22Rv1 (cell line): ENCODE measurements around the gene TUBA3E.
"Not testable (repeated sequence)": the region's sequence is repeated elsewhere in the genome, so short reads cannot be mapped to it uniquely, and the experiment has no call there.

Experiments used
- H3K27ac ChIP-seq: fragments of 450-650 bp; 2 replicates; pipeline ENCODE4 v1.5.1; 2017
- ZFX ChIP-seq: fragments of 450-650 bp; IDR thresholded peaks from 2 replicates; pipeline ENCODE4 v1.6.1; 2017; ENCODE audit warnings: antibody characterized with exemption, borderline replicate concordance
- TF ChIP-seq, protein P1 (sequence below): fragments of 450-650 bp; IDR thresholded peaks from 2 replicates; pipeline ENCODE4 v1.5.1; 2017; ENCODE audit warnings: mild to moderate bottlenecking

TUBA3E gene

DNA sequence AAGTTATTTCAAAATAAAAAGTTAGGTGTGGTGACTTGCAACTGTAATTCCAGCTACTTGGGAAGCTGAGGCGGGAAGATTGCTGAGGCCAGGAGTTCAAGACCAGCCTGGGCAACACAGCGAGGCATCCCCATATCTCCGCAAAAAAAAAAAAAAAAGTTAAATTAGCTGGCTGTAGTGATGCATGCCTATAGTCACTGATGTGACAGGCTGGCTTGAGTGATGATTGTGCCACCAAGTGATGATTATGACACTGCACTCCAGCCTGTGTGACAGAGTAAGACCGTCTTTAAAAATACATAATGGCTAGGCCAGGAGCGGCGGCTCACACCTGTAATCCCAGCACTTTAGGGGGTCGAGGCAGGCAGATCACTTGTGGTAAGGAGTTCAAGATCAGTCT lies 28.3 kb downstream of the TUBA3E start:
- no peak overlapping the region for H3K27ac ChIP-seq
- TF ChIP-seq, protein P1, sequence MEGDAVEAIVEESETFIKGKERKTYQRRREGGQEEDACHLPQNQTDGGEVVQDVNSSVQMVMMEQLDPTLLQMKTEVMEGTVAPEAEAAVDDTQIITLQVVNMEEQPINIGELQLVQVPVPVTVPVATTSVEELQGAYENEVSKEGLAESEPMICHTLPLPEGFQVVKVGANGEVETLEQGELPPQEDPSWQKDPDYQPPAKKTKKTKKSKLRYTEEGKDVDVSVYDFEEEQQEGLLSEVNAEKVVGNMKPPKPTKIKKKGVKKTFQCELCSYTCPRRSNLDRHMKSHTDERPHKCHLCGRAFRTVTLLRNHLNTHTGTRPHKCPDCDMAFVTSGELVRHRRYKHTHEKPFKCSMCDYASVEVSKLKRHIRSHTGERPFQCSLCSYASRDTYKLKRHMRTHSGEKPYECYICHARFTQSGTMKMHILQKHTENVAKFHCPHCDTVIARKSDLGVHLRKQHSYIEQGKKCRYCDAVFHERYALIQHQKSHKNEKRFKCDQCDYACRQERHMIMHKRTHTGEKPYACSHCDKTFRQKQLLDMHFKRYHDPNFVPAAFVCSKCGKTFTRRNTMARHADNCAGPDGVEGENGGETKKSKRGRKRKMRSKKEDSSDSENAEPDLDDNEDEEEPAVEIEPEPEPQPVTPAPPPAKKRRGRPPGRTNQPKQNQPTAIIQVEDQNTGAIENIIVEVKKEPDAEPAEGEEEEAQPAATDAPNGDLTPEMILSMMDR, result no peak
- TF ChIP-seq ZFX, result no peak

GRCh38 chr2:130169163-130169562 lies 29.1 kb downstream of the TUBA3E start:
- H3K27ac ChIP-seq, result not testable (repeated sequence)

GRCh38 chr2:130166611-130167010 lies 31.6 kb downstream of the TUBA3E start:
- H3K27ac ChIP-seq, result not testable (repeated sequence)

- TF ChIP-seq, protein P1, result no peak
- TF ChIP-seq ZFX, result no peak
- no peak overlapping the region for H3K27ac ChIP-seq
These were observed 32.8 kb downstream of the TUBA3E start for GRCh38 chr2:130165293-130166016.

- no peak overlapping the region for H3K27ac ChIP-seq
- TF ChIP-seq, protein P1, result no peak
- no peak for TF ChIP-seq ZFX
These were observed 35.3 kb downstream of the TUBA3E start for GRCh38 chr2:130162968-130163367.

DNA sequence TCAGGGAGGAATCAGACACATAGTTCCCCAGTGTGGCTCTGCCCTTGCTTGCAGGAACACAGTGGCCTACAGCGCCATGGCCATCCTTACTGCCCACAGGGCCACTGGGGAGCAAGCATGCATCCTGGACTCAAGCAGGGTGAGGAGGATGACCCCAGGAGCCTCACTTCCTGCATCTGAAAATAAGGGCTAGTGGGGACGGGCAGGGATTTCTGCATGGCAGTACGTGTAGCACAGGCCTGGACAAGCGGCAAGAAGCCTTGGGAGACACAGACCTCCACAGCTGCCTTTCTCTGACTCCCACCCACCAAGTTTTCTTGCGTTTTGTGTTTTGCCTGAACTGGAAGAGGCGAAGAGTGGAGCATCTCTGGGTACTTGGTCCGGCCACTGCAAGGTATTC lies 35.8 kb downstream of the TUBA3E start:
- not testable (repeated sequence) for H3K27ac ChIP-seq

DNA sequence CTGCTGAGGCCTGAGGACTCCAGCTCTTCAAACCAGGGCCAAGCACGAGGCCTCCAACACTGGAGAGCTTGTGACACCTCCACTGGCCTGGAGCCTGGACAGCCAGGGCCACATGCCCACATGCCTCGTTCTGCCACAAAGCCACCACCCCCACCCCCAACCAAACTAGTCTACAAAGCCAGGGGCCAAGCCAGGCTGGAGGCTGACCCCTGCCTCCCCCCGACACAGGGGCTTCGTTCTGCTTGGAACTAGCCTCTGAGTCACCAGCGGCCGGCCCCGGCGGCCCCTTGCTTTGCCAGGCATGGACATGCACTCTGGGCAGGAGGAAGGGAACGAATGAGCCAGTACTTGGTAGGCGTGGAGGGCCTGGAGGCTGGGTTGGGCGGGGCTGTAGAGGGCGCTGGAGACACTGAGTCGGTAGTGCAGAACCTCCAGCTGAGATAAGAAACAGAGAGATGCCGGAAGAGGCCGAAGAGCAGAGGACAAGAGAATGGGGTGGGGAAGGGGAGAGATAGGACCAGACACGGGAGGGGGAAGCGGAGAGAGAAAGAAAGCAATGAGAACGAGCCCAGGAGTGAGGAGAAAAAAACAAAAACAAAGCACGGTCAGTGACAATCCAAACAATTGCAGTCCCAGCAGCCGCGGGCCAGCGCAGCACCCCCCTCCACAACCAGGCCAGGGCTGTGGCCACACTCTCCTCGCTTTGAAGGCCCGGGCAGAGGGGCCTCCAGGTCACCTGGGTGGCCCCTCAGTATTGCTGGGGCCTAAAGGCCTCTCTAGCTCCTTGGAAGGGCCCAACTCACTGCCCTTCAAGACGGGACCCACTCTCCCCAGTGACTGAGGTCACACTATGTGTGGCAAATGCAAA lies 37.2 kb downstream of the TUBA3E start:
- not testable (repeated sequence) for H3K27ac ChIP-seq

DNA sequence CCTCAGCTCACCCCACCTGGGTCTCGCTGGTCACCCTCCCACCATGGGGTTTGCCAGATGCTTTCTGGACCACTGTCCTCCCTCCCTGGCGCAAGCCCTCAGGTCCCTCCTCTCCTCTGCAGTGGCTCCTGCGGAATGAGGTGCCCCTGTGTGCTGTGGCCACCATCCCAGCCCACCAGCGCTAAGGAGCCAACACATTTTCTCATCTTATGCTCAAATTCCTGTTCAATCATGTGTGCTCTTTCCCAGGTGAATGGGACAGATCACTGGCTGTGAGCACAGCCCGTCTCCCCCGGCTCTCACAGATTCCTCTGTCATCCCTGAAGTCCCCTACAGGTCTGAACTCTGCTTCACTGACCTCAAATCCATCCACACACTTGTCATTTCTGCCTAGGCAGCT lies 38.1 kb downstream of the TUBA3E start:
- TF ChIP-seq, protein P1, result no peak
- no peak for TF ChIP-seq ZFX
- H3K27ac ChIP-seq, result no peak overlapping the region

DNA sequence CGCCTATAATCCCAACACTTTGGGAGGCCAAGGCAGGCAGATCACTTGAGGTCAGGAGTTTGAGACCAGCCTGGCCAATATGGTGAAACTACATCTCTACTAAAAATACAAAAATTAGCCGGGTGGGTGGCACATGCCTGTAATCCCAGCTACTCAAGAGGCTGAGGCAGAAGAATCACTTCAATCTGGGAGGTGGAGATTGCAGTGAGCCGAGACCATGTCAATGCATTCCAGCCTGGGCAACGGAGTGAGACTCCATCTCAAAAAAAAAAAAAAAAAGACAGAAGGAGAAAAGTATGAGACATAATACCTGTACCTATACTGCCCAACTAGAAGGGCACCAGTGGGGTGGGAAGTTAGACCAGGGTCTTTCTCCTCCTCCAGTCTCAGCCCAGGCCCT lies 38.9 kb downstream of the TUBA3E start:
- not testable (repeated sequence) for H3K27ac ChIP-seq

DNA sequence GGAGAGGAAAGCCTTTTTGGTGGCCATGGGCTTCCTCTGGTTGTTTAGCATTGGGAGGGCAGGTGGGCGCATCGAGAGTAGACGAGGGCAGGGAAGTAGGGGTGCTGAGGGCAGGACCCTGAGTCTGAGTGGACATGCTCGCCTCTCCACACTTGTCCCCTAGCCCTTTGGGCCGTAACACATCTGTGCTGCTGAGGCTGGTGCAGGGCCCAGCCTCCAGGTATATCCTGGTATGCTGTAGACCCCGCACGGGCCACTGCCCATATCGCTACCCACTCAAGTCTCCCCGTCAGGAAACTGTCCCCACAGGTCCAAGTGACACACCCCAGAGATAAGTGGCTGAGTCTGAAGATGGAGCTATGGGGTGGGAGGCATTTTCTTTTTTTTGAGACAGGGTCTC lies 39.6 kb downstream of the TUBA3E start:
- TF ChIP-seq, protein P1, result no peak
- TF ChIP-seq ZFX, result no peak
- no peak overlapping the region for H3K27ac ChIP-seq

GRCh38 chr2:130157825-130158514 lies 40.3 kb downstream of the TUBA3E start:
- not testable (repeated sequence) for H3K27ac ChIP-seq

- H3K27ac ChIP-seq, result not testable (repeated sequence)
These were observed 40.9 kb downstream of the TUBA3E start for GRCh38 chr2:130157354-130157753.
